A549 (cell line): Measurements from ENCODE around the gene KCNIP2.

ENCODE experiments used
- CBX8 ChIP-seq: fragments of 200-600 bp; sonication (generic); IDR thresholded peaks from 2 replicates; pipeline ENCODE4 v1.6.1; 2016
- POLR2A ChIP-seq: IDR thresholded peaks from 2 replicates; pipeline ENCODE4 v1.6.1; 2012; ENCODE audit warnings: mild to moderate bottlenecking, low read length
- ZSCAN20 ChIP-seq: fragments of 250-450 bp; sonication (Bioruptor Pico); IDR thresholded peaks from 2 replicates; pipeline ENCODE4 v1.8.0; 2022; ENCODE audit warnings: mild to moderate bottlenecking, moderate library complexity
- TF ChIP-seq, protein P1 (sequence below): fragments of >200 bp; sonication (Bioruptor Twin); formaldehyde crosslinking; IDR thresholded peaks from 3 replicates; pipeline ENCODE4 v1.5.1; 2016
- TF ChIP-seq, protein P2 (sequence below): fragments of 200-600 bp; sonication (generic); IDR thresholded peaks from 2 replicates; pipeline ENCODE4 v1.6.1; 2016; ENCODE audit warnings: antibody characterized with exemption, mild to moderate bottlenecking, moderate library complexity
- TF ChIP-seq, protein P3 (sequence below): IDR thresholded peaks from 2 replicates; pipeline ENCODE4 v1.6.1; 2012
- TF ChIP-seq, protein P4 (sequence below): fragments of 250-450 bp; sonication (Bioruptor Pico); IDR thresholded peaks from 2 replicates; pipeline ENCODE4 v1.5.0; 2021; ENCODE audit warnings: mild to moderate bottlenecking, moderate library complexity, borderline replicate concordance

DNA sequence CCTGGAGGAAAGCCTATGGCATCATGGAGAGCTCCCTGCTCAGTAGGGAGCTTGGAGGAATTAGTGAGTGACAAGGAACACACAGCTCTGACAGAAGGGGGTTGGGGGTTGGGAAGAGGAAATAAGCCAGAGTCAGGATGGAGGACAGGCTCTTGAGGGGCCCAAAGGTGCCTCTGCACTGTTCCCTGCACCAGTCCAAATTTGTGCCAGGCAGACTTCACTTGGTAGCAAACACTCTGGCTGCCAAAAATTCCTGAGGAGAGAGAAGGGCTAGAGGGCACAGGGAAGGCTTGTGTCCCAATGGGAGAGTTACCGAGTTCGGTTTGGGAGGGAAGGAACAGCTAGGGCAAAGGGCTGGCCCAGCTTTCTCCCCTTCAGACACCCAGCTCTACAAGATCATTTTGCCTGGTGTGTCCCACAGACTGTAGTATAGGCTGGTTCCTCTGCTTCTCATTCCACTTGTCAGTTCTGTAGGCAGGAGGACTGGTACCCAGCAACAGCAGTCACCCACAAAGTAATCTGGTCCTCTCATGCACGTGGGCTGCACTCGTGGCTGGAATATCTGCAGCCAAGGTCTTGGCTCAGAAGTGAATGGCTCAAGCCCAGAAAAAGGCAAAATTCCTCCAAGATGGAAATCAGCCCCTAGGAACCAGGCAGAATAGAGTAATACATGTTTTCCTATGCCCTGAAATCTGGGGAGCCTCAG, 8.0 kb upstream of the KCNIP2 start:
- TF ChIP-seq POLR2A, result no peak
- TF ChIP-seq, protein P1, sequence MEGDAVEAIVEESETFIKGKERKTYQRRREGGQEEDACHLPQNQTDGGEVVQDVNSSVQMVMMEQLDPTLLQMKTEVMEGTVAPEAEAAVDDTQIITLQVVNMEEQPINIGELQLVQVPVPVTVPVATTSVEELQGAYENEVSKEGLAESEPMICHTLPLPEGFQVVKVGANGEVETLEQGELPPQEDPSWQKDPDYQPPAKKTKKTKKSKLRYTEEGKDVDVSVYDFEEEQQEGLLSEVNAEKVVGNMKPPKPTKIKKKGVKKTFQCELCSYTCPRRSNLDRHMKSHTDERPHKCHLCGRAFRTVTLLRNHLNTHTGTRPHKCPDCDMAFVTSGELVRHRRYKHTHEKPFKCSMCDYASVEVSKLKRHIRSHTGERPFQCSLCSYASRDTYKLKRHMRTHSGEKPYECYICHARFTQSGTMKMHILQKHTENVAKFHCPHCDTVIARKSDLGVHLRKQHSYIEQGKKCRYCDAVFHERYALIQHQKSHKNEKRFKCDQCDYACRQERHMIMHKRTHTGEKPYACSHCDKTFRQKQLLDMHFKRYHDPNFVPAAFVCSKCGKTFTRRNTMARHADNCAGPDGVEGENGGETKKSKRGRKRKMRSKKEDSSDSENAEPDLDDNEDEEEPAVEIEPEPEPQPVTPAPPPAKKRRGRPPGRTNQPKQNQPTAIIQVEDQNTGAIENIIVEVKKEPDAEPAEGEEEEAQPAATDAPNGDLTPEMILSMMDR, result no peak
- no peak for TF ChIP-seq CBX8
- TF ChIP-seq ZSCAN20 (CRISPR knock-in tag), result no peak
- TF ChIP-seq, protein P2, sequence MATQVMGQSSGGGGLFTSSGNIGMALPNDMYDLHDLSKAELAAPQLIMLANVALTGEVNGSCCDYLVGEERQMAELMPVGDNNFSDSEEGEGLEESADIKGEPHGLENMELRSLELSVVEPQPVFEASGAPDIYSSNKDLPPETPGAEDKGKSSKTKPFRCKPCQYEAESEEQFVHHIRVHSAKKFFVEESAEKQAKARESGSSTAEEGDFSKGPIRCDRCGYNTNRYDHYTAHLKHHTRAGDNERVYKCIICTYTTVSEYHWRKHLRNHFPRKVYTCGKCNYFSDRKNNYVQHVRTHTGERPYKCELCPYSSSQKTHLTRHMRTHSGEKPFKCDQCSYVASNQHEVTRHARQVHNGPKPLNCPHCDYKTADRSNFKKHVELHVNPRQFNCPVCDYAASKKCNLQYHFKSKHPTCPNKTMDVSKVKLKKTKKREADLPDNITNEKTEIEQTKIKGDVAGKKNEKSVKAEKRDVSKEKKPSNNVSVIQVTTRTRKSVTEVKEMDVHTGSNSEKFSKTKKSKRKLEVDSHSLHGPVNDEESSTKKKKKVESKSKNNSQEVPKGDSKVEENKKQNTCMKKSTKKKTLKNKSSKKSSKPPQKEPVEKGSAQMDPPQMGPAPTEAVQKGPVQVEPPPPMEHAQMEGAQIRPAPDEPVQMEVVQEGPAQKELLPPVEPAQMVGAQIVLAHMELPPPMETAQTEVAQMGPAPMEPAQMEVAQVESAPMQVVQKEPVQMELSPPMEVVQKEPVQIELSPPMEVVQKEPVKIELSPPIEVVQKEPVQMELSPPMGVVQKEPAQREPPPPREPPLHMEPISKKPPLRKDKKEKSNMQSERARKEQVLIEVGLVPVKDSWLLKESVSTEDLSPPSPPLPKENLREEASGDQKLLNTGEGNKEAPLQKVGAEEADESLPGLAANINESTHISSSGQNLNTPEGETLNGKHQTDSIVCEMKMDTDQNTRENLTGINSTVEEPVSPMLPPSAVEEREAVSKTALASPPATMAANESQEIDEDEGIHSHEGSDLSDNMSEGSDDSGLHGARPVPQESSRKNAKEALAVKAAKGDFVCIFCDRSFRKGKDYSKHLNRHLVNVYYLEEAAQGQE, result no peak
- TF ChIP-seq, protein P3, sequence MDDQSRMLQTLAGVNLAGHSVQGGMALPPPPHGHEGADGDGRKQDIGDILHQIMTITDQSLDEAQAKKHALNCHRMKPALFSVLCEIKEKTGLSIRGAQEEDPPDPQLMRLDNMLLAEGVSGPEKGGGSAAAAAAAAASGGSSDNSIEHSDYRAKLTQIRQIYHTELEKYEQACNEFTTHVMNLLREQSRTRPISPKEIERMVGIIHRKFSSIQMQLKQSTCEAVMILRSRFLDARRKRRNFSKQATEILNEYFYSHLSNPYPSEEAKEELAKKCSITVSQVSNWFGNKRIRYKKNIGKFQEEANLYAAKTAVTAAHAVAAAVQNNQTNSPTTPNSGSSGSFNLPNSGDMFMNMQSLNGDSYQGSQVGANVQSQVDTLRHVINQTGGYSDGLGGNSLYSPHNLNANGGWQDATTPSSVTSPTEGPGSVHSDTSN, result no peak
- TF ChIP-seq, protein P4, sequence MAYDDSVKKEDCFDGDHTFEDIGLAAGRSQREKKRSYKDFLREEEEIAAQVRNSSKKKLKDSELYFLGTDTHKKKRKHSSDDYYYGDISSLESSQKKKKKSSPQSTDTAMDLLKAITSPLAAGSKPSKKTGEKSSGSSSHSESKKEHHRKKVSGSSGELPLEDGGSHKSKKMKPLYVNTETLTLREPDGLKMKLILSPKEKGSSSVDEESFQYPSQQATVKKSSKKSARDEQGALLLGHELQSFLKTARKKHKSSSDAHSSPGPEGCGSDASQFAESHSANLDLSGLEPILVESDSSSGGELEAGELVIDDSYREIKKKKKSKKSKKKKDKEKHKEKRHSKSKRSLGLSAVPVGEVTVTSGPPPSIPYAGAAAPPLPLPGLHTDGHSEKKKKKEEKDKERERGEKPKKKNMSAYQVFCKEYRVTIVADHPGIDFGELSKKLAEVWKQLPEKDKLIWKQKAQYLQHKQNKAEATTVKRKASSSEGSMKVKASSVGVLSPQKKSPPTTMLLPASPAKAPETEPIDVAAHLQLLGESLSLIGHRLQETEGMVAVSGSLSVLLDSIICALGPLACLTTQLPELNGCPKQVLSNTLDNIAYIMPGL (CRISPR knock-in tag), result no peak
